Middle frontal gyrus (tissue), 1 donor: ENCODE data around the gene CASKIN2.
"Not testable (repeated sequence)": the region's sequence is repeated elsewhere in the genome, so short reads cannot be mapped to it uniquely, and the experiment has no call there.

Experiments used
- DNase-seq: peaks from one replicate; pipeline ENCODE4 v3.0.0-alpha.2; 2015; ENCODE audit warnings: low spot score; ENCODE audit errors: extremely low spot score

Gene CASKIN2

DNA sequence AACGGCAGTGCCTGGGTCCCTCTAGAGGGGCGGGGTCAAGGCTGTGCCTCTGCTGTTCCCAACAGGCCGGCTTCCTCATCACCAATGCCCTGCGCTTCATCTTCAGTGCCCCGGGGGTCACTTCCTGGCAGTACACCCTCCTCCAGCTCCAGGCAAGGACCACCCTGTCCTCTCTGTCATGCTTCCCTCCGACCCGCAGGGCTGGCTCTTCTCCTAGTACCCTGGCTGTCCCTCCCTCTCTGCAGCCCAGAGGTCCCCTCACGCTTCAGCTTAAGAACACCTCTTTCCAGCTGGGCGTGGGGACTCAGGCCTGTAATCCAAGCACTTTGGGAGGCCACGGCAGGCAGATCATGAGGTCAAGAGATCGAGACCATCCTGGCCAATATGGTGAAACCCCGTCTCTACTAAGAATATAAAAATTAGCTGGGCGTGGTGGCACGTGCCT lies 25.8 kb downstream of the CASKIN2 start:
- no peak for DNase-seq

- DNase-seq = no peak
These were observed 26.4 kb downstream of the CASKIN2 start for GRCh38 chr17:75488693-75489510.

- DNase-seq = no peak
These were observed 27.8 kb downstream of the CASKIN2 start for GRCh38 chr17:75487351-75488070.

DNA sequence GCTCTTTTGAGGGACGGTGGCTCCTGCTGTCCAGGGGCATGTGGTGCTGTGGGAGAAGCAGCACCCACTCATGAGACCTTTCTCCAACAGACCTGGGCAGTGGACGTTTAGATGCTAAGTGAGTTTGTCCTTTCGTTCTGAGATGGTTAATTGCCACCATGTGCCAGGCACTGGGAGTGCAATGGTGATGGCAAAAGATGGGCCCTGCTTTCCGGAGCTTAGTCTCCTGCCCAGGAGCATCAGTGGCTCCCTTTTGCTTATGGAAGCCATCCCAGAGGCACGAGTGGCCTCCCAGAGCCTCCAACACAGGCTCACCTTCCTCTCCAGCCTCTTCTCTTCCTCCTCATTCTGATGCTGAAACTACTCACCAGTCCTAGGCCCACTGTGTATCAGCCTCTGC lies 28.4 kb downstream of the CASKIN2 start:
- no peak for DNase-seq

DNA sequence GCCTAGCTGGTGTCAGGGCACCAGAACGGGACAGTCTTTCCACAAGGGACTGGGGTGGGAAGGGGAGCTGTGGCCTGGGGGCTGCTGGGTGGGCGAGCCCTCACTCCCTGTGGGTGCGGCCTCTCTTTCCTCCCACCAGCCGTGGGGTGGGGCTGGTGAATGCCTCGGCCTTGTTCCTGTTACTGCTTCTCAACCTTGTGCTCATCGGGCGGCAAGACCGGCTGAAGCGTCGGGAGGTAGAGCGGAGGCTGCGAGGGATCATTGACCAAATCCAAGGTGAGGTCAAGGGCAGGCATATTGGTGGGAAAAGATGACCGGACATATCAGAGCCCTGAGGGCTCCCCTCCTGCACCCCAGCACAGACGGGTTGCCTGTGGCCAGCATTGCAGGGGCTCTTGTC lies 29.2 kb downstream of the CASKIN2 start:
- no peak for DNase-seq

GRCh38 chr17:75485688-75486087 lies 29.6 kb downstream of the CASKIN2 start:
- DNase-seq = no peak

DNA sequence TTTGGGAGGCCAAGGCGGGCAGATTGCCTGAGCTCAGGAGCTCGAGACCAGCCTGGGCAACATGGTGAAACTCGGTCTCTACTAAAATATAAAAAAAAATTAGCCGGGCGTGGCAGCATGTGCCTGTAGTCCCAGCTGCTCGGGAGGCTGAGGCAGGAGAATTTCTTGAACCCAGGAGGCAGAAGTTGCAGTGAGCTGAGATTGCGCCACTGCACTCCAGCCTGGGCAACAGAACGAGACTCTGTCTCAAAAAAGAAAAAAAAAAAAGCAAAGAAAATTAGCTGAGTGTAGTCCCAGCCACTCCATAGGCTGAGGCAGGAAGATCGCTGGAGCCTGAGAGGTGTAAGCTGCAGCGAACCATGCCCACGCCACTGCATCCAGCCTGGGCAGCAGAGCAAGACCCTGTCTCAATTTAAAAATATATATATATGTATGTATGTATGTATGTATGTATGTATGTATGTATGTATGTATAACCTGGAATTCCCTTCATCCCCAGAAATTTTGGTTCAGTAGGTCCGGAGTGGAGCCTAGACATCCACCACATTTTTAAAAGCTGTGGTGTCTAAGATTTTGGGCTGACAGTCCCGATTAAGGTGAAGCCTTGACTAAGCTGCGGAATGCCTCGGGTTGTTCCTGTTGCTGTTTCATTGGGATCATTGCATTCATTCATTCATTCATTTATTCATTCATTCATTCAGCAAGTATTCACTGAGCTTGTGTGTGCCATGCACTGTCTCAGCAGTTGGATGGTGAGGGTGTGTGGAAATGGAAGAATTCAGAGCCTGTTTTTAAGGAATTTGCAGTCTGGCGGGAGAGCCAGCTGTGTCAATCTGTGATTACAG lies 33.0 kb downstream of the CASKIN2 start:
- no peak for DNase-seq

DNA sequence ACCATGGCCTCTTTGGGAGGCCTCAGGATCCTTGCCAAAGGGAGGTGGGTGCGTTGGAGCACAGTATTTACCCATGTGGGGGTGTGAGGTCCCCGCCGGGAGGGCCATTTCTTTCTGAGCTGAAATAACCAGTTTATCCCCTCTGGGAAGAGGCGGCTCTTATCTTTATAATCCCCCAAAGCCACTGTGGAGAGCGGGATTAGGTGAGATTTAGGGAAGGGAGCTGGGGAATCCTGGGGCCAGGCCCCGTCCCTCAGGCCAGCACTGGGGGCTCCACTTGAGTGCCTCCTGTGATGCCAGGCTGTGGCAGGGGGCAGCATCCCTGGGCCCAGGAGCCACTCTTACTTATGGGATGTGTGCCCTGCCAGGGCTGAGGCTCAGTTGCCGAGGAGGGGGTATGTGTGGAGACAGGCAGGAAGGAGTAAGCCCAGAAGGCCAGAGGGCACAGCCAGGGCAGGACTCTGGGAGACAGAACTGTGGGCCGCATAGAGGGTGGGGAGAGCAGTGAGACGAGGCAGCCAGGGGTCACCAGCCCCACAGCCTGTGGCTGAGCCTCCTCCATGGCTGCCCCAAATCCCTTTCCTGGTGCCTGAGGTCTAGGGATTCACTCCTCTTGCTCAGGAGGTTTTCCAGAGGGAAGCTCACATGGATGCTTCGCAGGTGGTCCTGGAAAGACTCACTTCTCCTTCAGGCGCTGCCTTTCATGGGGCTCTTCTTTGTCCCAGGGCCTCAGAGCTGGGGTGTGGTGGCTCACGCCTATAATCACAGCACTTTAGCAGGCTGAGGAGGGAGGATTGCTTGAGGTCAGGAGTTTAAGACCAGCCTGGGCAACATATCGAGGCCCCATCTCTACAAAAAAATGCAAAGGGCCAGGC lies 33.9 kb downstream of the CASKIN2 start:
- DNase-seq = no peak

GRCh38 chr17:75480281-75480680 lies 35.1 kb downstream of the CASKIN2 start:
- DNase-seq = no peak

- DNase-seq = no peak
These were observed 36.8 kb downstream of the CASKIN2 start for GRCh38 chr17:75478508-75478907.

DNA sequence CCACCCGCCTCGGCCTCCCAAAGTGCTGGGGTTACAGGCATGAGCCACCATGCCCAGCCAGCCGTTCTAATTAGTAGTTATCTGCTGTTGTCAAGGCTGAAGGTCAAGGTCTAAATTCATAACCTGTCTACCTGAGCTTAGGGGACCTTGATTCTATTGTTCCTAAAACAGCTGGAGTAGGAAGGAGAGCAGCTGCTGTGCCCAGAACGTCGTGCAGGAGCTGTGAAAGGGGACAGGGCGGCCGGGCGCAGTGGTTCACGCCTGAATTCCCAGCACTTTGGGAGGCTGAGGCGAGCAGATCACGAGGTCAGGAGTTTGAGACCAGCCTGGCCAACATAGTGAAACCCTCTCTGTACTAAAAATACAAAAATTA lies 37.9 kb downstream of the CASKIN2 start:
- not testable (repeated sequence) for DNase-seq

DNA sequence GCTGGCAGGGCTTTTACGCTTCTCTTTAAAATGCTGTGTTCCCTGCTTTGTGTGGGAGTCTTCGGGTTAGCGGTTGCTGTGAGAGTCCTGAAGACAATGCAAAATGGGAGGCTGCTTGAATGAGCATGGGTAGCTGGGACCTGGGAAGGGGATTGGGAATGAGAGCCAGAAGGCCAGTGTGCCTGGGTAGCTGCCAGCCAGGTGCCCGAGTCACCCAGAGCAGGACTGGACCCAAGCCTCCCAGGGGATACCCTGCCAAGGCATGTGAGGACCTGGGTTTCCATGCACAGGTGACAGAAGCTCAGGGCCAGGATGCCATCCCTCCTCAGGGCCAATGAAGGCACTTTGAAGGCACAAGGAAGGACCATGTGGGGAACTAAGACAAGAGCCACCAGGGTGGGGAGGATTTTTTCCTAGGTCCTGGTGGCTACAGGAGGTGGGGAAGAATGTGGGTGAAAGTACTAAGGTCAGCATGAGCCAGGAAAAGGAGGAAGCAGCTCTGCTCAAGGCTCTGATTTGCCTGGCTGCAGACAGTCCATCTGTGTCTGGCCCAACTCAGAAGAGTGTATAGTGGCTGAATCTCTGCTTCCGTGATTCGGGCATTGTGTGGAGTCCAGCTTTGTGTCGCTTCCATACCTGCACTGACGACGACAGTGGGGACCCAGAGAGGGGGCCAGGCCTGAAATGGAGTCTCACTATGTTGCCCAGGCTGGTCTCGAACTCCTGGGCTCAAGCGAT lies 38.4 kb downstream of the CASKIN2 start:
- no peak for DNase-seq

- DNase-seq = peak; percentile 80
These were observed 39.1 kb downstream of the CASKIN2 start for GRCh38 chr17:75476271-75476671.

DNA sequence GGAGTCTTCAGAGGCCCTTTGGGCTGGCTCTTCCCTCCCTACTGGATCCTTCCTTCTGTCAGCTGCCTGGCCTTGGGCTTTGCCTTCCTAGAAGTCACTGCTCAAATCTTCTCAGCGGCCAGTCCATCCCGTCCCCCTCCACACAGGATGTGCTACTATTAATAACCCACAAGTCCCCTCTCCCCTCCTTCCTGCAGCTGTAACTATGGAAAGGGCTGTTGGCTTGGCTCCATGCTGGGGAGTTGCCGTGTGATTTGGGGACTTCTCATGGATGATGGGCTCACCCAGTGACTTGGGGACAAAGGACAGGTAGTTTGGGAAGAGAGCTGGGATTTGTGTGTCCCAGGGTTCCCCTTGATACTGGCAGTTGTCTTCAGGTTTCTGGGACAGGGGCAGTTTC lies 39.5 kb downstream of the CASKIN2 start:
- DNase-seq = no peak

DNA sequence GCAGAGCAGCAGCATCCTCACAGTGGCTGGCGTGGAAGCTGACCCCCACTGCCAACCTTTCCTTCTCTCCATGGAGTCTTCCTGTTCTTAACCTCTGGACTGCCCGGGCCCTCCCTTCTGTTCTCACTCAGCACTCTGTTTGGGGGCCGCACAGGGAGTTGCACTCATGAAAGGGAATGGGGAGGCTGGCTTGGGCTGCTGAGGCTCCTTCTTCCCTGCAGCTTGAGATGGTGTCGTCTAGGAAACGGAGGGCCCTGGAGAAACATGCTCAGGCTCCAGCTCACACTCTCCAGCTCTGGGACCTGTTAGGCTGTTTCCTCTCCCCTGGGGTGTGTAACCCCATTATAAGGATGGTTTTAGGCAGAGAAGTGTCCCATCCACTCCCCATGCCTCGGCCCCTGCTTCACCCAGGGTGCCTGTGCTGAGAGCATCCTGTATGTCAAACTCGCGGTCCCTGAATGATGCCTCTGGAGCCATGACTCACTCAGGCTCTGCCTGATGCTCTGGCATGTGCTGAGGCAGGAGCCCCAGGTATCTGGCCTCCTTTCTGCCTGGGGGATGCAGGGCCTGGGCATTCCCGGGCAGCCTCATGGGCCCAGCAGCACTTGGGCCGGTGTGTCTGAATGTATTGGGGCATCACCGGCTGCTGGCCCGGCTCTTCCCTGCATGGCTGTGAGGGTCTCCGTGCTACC lies 40.0 kb downstream of the CASKIN2 start:
- DNase-seq = no peak

- no peak for DNase-seq
These were observed 40.6 kb downstream of the CASKIN2 start for GRCh38 chr17:75474736-75475135.

- DNase-seq = no peak
These were observed 42.1 kb downstream of the CASKIN2 start for GRCh38 chr17:75473246-75473645.

DNA sequence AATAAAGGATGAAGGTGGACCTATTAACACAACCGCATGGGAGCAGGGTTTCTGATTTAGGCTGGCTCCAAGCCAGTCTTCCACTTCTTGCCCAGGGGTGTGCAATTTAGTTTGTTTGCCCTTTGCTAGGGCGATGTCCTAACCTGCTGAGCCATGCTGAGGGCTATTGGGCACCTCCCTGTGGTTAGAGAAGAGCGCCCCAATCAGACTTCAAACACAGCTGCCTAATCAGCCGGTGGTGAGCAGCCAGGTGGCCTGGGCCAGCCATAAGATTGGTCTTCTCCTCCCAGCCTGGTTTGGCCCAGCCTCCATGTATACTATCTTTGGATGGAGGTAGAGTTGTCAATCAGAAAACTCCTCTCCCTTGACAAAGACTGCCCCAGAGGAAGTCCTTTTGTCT lies 43.2 kb downstream of the CASKIN2 start:
- no peak for DNase-seq

- no peak for DNase-seq
These were observed 44.1 kb downstream of the CASKIN2 start for GRCh38 chr17:75471207-75471606.
